HG02642 (cell line): ENCODE results near the gene GDF7.
A peak's percentile ranks its signal among the peaks of the same experiment; 100 is the strongest.

ENCODE experiments used
- ATAC-seq: cut with Tn5 transposase; IDR thresholded peaks from one replicate; pipeline ENCODE4 v1.9.1; 2021; ENCODE audit warnings: mild to moderate bottlenecking; ENCODE audit not compliant: unreplicated experiment, poor library complexity

The GDF7 gene

DNA sequence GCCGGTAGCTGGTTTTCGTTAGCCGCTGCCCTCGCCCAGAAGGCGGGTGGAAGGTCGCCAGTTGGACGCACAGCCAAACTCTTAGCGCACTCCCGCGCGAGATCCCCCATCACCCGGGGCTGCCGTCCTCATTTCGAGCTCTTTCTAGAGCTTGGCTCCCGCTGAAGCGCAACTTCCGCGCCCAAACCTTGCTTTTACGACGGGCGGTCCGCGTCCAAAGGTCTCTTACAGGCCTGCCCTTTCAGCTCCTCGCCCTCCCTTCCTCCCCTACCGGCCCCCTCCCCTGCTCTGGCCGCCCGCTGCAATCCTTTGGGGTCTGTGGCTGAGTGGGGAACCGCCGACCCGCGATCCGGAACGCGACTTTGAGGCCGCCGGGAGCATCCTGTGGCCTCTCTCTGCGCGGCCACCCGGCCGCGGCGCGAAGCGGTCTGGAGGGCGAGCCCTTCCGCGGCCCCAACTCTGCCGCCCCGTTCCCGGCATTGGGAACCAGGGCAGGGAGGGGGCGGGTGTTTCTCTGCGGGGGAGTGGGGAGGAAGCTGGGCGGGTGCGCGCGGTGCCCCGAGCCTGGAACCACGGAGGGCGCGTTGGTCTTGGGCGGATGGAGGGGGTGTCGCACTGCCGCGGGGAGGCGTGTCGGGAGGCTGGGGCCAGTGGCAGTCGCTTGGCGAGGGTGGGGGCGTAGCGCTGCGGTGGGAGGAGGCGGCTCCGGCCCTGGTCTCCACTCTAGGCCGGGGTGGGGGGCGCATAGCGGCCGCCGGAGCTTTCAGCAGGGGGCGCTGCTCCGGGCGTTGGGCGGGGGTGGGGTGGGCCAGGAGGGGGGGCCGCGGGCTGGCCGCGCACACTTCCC is at the start of gene GDF7:
Gene GDF7, plus strand, starts transcription at position 841 of the 847 bp plus-strand sequence. CDS start 96 bp downstream, outside the sequence.
- ATAC-seq: peak; percentile 33

DNA sequence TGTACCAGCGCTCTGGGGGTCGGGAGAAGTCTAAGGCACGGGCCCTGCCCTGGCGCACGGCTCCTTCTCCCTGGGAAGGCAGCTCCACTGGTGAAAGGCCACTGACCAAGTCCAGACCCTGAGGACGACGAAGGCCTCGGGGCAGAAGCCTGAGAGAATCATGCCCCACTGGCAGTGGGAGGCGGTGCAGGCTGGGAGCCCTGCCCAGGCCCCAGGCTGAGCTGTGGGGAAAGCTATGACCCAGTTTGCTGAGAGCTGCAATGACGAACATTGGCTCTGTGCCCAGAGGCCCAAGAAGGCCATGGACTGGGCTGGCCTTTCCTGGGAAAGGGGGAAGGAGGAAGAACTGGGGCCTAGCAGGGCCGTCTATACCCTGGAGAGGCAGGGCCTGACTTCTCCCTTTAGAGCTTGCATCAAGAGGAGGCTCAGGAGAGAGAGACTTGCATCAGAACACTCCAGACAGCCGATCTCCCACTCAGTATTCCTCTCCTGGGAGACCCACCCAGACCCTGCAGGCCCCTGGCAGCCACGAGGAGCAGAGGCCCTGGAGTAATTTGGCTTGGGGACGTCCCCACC is 49.0 kb upstream of the GDF7 start:
- no peak for ATAC-seq

- no peak for ATAC-seq
Measured at GRCh38 chr2:20618468-20618885, 48.5 kb upstream of the GDF7 start.

- ATAC-seq: no peak
Measured at GRCh38 chr2:20618886-20619521, 47.9 kb upstream of the GDF7 start.

- no peak for ATAC-seq
Measured at GRCh38 chr2:20619624-20620024, 47.3 kb upstream of the GDF7 start.

DNA sequence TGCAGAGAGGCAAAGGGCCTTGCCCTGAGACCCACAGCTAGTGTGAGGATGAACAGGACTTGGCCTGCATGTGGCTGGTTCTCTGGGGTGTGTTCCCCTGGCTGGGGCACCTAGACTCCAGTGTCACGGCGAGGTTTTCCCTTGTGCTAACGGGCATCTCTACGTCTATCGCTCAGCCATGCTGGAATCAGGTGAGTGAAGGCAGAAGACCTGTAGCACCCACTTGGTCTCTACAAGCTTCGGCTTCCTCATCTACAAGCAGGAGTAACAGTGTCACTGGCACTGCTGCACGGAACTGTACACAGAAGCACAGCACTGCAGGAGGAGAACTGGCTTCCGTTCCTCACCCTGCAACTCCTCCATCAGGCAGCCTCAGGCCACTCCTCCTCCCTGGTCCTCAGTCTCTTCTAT is 46.7 kb upstream of the GDF7 start:
- ATAC-seq: no peak

GRCh38 chr2:20620696-20621365 is 46.1 kb upstream of the GDF7 start:
- no peak for ATAC-seq

GRCh38 chr2:20621366-20622295 is 45.3 kb upstream of the GDF7 start:
- no peak for ATAC-seq

DNA sequence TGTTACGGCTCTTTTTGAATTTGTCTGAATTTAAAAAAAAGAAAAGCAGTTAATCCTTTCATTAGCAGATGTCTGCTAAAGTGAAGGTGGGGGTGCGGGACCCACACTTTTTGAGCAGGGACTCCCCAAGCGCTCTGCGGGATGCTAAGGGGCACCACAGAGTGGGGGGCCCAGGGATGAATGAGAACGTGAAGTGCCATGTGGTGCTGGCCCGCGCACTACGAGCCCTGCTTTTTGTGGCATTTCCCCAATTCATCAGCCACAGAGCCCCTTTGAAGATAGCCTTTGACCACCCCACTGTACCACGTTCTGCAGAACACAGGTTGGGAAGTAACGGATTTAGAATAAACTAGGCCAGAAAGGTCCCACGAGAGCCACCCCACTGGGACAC is 44.7 kb upstream of the GDF7 start:
- no peak for ATAC-seq

GRCh38 chr2:20622731-20623130 is 44.2 kb upstream of the GDF7 start:
- ATAC-seq: no peak

GRCh38 chr2:20623241-20623640 is 43.7 kb upstream of the GDF7 start:
- ATAC-seq: no peak

GRCh38 chr2:20623741-20624155 is 43.2 kb upstream of the GDF7 start:
- no peak for ATAC-seq

DNA sequence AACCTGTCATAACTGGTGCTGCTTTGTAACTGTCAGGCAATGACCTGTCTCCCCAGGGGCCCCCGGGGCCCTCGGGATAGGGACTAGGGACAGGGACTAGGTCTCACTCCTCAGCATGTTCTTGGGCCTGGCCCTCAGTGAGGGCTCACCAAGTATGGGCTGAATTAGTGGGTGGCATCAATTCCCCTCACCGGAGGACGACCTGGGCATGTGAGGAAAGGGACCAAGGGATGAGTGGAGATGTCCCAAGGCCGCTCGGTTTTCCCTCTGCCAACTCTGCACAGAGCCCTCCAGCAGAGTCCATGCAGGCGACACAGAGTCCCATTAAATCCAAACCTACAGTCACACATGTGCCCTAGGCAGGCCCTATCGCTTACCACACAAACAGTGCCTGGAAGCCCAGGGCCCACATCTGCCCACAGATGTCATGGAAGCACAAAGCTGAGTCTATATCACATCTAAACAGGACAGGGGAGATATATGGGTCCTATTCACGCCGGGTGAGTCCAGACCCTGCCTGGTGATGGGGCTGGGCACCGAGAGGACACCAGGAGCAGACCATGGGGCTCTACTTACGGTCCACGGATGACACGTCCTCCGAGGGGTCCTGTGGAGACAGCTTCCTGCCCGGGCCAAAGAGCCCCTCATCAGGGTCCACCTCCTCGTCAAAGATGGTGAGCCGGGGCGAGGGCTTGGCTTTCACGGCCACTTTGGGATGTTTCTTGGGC is 42.6 kb upstream of the GDF7 start:
- ATAC-seq: no peak

DNA sequence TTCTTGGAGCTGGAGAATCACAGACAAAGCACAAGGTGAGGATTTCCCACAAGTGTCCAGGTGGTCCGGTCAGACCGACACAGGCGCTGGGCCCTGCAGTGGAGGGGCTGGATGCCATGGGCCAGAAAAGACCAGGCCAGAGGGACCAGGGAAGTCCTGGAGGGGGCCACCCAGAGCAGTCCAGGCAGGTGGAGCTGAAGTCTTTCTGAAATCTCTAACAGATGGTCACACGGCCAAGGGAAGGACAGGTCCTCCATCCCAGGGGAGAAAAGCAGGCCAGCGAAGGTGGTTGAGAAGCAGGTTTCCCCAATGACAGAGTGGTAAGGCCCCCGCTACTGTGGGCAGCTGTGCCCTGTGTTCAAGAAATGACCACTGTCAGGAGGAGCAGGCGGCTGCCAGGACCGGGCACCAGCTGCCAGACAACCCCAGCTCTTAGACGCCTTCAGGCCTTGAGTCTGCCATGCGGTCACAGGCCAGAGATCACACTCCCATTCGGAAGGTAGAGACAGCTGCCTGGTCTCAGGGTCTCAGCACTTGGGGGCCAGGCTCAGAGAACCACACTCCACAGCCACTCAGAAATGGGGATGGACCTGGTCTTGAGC is 42.0 kb upstream of the GDF7 start:
- ATAC-seq: no peak

DNA sequence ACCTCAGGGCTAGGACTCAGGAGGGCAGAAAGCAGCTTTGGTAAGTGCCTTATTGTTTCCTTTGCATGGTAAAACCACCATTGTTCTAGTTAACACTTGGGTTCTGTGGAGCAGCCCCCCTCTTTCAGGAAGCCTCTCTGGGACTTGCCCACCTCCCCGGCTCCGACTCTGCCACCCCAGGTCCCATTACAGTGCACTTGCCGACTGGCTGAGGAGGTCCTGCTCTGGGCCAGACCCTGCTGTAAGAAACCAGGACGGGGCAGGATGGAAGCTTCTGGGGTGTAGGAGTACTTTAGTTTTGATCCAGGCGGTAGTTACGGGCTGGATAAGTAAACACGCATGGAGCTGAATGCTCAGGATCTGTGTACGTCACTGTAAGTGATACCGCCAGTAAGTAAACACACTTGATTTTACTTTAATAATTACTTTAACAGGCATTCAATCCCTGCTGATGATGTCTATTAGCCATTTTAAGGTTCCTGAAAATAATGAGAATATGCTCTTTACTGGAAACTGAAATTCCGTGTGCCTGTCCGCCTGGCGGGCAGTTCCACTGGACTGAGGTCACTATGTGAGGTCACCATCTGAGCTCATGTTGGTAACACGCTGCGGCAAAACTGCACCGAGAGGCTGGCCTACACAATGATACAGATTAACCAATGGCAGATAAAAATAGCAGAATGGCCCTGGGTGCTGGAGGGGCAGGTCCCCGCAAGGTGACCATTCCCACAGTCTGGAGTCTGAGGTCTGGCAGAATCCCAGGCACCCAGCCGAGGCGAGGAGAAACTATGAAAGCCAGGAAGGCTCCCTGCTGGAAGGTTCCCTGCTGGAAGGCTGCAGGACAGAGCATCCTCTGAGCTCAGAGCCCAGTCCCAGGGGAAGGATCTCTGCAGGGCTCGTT is 41.2 kb upstream of the GDF7 start:
- ATAC-seq: no peak

DNA sequence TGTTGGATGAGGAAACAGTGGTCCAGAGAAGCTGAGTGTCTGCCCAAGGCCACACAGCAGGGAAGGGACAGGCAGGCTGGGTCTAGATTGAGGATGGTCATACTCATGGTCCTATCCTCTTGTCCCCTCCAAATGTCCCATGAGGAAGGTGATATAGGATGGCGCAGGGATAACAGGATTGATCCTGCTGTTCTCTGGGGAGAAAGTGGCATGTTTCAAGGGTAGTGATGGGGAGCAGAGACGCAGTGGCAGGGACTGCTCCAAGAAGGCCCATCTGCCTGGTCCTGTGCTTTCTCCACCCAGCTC is 40.6 kb upstream of the GDF7 start:
- no peak for ATAC-seq

- ATAC-seq: no peak
Measured at GRCh38 chr2:20626698-20627513, 40.0 kb upstream of the GDF7 start.
